Panc1 (cell line): ENCODE measurements around the gene MBOAT7.

ENCODE experiments used
- REST ChIP-seq, 2 experiments: IDR thresholded peaks; 2 replicates each; pipeline ENCODE4 v1.6.1; 2011 to 2012; ENCODE audit warnings: low read depth in 2 of 2, control low read depth in 1 of 2, low read length in 1 of 2, mild to moderate bottlenecking in 1 of 2, moderate library complexity in 1 of 2; ENCODE audit not compliant: insufficient read depth in 1 of 2
- TF ChIP-seq, protein P1 (sequence below): fragments of 450-650 bp; IDR thresholded peaks from 2 replicates; pipeline ENCODE4 v1.5.1; 2017; ENCODE audit warnings: mild to moderate bottlenecking

GRCh38 chr19:54203151-54203611, 13.8 kb upstream of the MBOAT7 start:
- TF ChIP-seq, protein P1, sequence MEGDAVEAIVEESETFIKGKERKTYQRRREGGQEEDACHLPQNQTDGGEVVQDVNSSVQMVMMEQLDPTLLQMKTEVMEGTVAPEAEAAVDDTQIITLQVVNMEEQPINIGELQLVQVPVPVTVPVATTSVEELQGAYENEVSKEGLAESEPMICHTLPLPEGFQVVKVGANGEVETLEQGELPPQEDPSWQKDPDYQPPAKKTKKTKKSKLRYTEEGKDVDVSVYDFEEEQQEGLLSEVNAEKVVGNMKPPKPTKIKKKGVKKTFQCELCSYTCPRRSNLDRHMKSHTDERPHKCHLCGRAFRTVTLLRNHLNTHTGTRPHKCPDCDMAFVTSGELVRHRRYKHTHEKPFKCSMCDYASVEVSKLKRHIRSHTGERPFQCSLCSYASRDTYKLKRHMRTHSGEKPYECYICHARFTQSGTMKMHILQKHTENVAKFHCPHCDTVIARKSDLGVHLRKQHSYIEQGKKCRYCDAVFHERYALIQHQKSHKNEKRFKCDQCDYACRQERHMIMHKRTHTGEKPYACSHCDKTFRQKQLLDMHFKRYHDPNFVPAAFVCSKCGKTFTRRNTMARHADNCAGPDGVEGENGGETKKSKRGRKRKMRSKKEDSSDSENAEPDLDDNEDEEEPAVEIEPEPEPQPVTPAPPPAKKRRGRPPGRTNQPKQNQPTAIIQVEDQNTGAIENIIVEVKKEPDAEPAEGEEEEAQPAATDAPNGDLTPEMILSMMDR = no peak
- no peak for TF ChIP-seq REST (IDR thresholded peaks at IDR 0.05; ENCODE audit: insufficient read depth in 1 of 2, low read depth in 2 of 2, low read length in 1 of 2)
